IMR-90 (cell line): ENCODE results near the gene LMX1A. TPM values are rescaled to one million over a fixed set of nuclear protein-coding genes. Genes with fewer than 3 reads are reported as not detected.

Experiments used
- ATAC-seq: fragments of 200-7000 bp; cut with Tn5 transposase; 2 replicates; pipeline ENCODE4 v1.9.1; 2020; ENCODE audit warnings: low read depth, mild to moderate bottlenecking, moderate library complexity
- BruUV-seq: library from RNA; stranded (reverse); fragments of 400-500 nt; replicated peaks from 2 replicates; lab custom pipeline; 2021; lab: Mats Ljungman, UMichigan
- CTCF ChIA-PET: fragments of 300-600 bp; formaldehyde crosslinking; extraction: SDS; loops from one replicate; lab custom pipeline; 2021; ENCODE audit warnings: antibody characterized with exemption; lab: Yijun Ruan, JAX
- POLR2A ChIA-PET: fragments of 300-600 bp; sonication (Branson Sonifier 250); formaldehyde crosslinking; loops from one replicate; lab custom pipeline; 2022; ENCODE audit warnings: antibody characterized with exemption; ENCODE audit not compliant: unreplicated experiment; lab: Charles Lee
- DNase-seq: peaks from one replicate; pipeline ENCODE4 v3.0.0; 2013
- H2AFZ ChIP-seq: replicated peaks from 2 replicates; pipeline ENCODE3; 2013; ENCODE audit warnings: low read length, mild to moderate bottlenecking; ENCODE audit not compliant: poor library complexity
- H2AK5ac ChIP-seq: 2 replicates; pipeline ENCODE4 v1.6.1; 2013; ENCODE audit warnings: low read depth, low read length, inconsistent platforms
- H2AK9ac ChIP-seq: replicated peaks from 2 replicates; pipeline ENCODE3; 2013; ENCODE audit warnings: mild to moderate bottlenecking, low read depth, low read length, moderate library complexity; ENCODE audit not compliant: poor library complexity
- H2BK120ac ChIP-seq: 2 replicates; pipeline ENCODE4 v1.6.1; 2013; ENCODE audit warnings: low read depth, low read length, inconsistent platforms
- H2BK15ac ChIP-seq: 3 replicates; pipeline ENCODE4 v1.6.1; 2013; ENCODE audit warnings: low read depth, low read length, inconsistent platforms
- H2BK20ac ChIP-seq: 2 replicates; pipeline ENCODE4 v1.6.1; 2013; ENCODE audit warnings: low read depth, mild to moderate bottlenecking, inconsistent platforms, low read length, moderate library complexity
- H2BK5ac ChIP-seq: 2 replicates; pipeline ENCODE4 v1.6.1; 2013; ENCODE audit warnings: mild to moderate bottlenecking, low read depth, low read length, inconsistent platforms; ENCODE audit not compliant: poor library complexity, severe bottlenecking
- H3K14ac ChIP-seq: replicated peaks from 2 replicates; pipeline ENCODE4 v1.6.1; 2013; ENCODE audit warnings: low read depth, low read length, inconsistent platforms
- H3K18ac ChIP-seq: 2 replicates; pipeline ENCODE4 v1.6.1; 2013; ENCODE audit warnings: low read depth, low read length, control low read depth
- H3K23ac ChIP-seq: 2 replicates; pipeline ENCODE4 v1.6.1; 2013; ENCODE audit warnings: low read depth, low read length, inconsistent platforms
- H3K27ac ChIP-seq: 2 replicates; pipeline ENCODE4 v1.5.1; 2013; ENCODE audit warnings: mild to moderate bottlenecking, control low read depth, low read length; ENCODE audit not compliant: insufficient read depth
- H3K27me3 ChIP-seq: 2 replicates; pipeline ENCODE4 v1.6.1; 2013; ENCODE audit warnings: low read length; ENCODE audit not compliant: control insufficient read depth, insufficient read depth
- H3K36me3 ChIP-seq: 2 replicates; pipeline ENCODE4 v1.6.1; 2013; ENCODE audit warnings: low read length, mixed read lengths; ENCODE audit not compliant: control insufficient read depth, insufficient read depth
- H3K4ac ChIP-seq: 2 replicates; pipeline ENCODE4 v1.6.1; 2013; ENCODE audit warnings: low read depth, low read length, inconsistent platforms
- H3K4me1 ChIP-seq: 2 replicates; pipeline ENCODE4 v1.6.1; 2013; ENCODE audit warnings: low read length, mixed read lengths; ENCODE audit not compliant: control insufficient read depth, insufficient read depth
- H3K4me2 ChIP-seq: 2 replicates; pipeline ENCODE4 v1.6.1; 2013; ENCODE audit warnings: low read depth, mild to moderate bottlenecking, control low read depth, low read length, moderate library complexity
- H3K4me3 ChIP-seq: 2 replicates; pipeline ENCODE4 v1.5.1; 2013; ENCODE audit warnings: low read depth, mild to moderate bottlenecking, control low read depth, low read length, moderate library complexity; ENCODE audit not compliant: insufficient read depth
- H3K56ac ChIP-seq: 2 replicates; pipeline ENCODE4 v1.6.1; 2013; ENCODE audit warnings: low read length, inconsistent platforms; ENCODE audit not compliant: insufficient read depth; ENCODE audit errors: extremely low read depth
- H3K79me1 ChIP-seq, 2 experiments: 2 replicates each; pipeline ENCODE4 v1.6.1; 2013; ENCODE audit warnings: low read length in 2 of 2, inconsistent platforms in 1 of 2, low read depth in 1 of 2
- H3K9ac ChIP-seq: 2 replicates; pipeline ENCODE4 v1.6.1; 2013; ENCODE audit warnings: low read depth, low read length, control low read depth
- H3K9me1 ChIP-seq: 2 replicates; pipeline ENCODE4 v1.6.1; 2013; ENCODE audit warnings: low read length, inconsistent platforms; ENCODE audit not compliant: insufficient read depth
- H3K9me3 ChIP-seq: 2 replicates; pipeline ENCODE4 v1.6.1; 2013; ENCODE audit warnings: low read length; ENCODE audit not compliant: control insufficient read depth, insufficient read depth
- H4K20me1 ChIP-seq: 2 replicates; pipeline ENCODE4 v1.6.1; 2013; ENCODE audit warnings: low read length, inconsistent platforms; ENCODE audit not compliant: insufficient read depth
- H4K5ac ChIP-seq: 2 replicates; pipeline ENCODE4 v1.6.1; 2013; ENCODE audit warnings: mild to moderate bottlenecking, low read depth, low read length, control low read depth
- H4K8ac ChIP-seq, 2 experiments: 2 replicates each; pipeline ENCODE4 v1.6.1; 2013; ENCODE audit warnings: low read depth in 2 of 2, low read length in 2 of 2, control low read depth in 1 of 2, inconsistent platforms in 1 of 2
- H4K91ac ChIP-seq: 2 replicates; pipeline ENCODE4 v1.6.1; 2013; ENCODE audit warnings: low read depth, low read length, inconsistent platforms; ENCODE audit not compliant: insufficient read depth
- CEBPB ChIP-seq: IDR thresholded peaks from 2 replicates; pipeline ENCODE4 v1.6.1; 2012; ENCODE audit warnings: low read depth, low read length, improper control_type of control experiment
- CHD1 ChIP-seq: IDR thresholded peaks from 2 replicates; pipeline ENCODE4 v1.6.1; 2012; ENCODE audit warnings: low read depth, low read length, improper control_type of control experiment
- CTCF ChIP-seq: conservative IDR thresholded peaks from 2 replicates; pipeline ENCODE4 v1.5.1; 2012; ENCODE audit warnings: mild to moderate bottlenecking, low read depth, low read length, improper control_type of control experiment
- ELK1 ChIP-seq: fragments of 150-350 bp; IDR thresholded peaks from 2 replicates; pipeline ENCODE4 v1.6.1; 2016; ENCODE audit warnings: low read depth, mild to moderate bottlenecking, low read length, moderate library complexity, borderline replicate concordance
- FOS ChIP-seq: fragments of 150-350 bp; IDR thresholded peaks from 2 replicates; pipeline ENCODE4 v1.6.1; 2016; ENCODE audit warnings: low read depth, low read length
- MAFK ChIP-seq: IDR thresholded peaks from 2 replicates; pipeline ENCODE4 v1.6.1; 2012; ENCODE audit warnings: low read depth, low read length, improper control_type of control experiment
- MAZ ChIP-seq: IDR thresholded peaks from 2 replicates; pipeline ENCODE4 v1.6.1; 2012; ENCODE audit warnings: low read depth, mild to moderate bottlenecking, low read length, improper control_type of control experiment, moderate library complexity, borderline replicate concordance
- MXI1 ChIP-seq: IDR thresholded peaks from 2 replicates; pipeline ENCODE4 v1.6.1; 2012; ENCODE audit warnings: low read depth, mild to moderate bottlenecking, low read length, moderate library complexity, borderline replicate concordance
- NFE2L2 ChIP-seq: fragments of 150-350 bp; IDR thresholded peaks from 2 replicates; pipeline ENCODE4 v1.6.1; 2016; ENCODE audit warnings: low read depth, mild to moderate bottlenecking, low read length
- RAD21 ChIP-seq: IDR thresholded peaks from 2 replicates; pipeline ENCODE4 v1.6.1; 2012; ENCODE audit warnings: low read length, improper control_type of control experiment
- RCOR1 ChIP-seq: IDR thresholded peaks from 2 replicates; pipeline ENCODE4 v1.6.1; 2012; ENCODE audit warnings: mild to moderate bottlenecking, low read length, improper control_type of control experiment; ENCODE audit not compliant: insufficient replicate concordance
- RFX5 ChIP-seq: IDR thresholded peaks from 2 replicates; pipeline ENCODE4 v1.8.0; 2012; ENCODE audit warnings: low read depth, mild to moderate bottlenecking, low read length, moderate library complexity
- WGBS, 2 experiments: methylation state at CpG; one replicate each; pipeline versions ENCODE4 v1.1.5 to v1.1.7; 2013; ENCODE audit warnings: missing lambda C conversion rate in 2 of 2; ENCODE audit not compliant: insufficient read length in 1 of 2; ENCODE audit errors: extremely low coverage in 2 of 2; 5-methylcytosine and 5-hydroxymethylcytosine counted together
- dilution Hi-C: fragments of 300-500 bp; cut with HindIII; formaldehyde crosslinking; loops from one replicate; pipeline ENCODE4 v1.14.3; 2018; ENCODE audit warnings: low sequenced_read_pairs; ENCODE audit not compliant: unreplicated experiment
- in situ Hi-C: fragments of 300-500 bp; cut with MboI; formaldehyde crosslinking; loops from 3 replicates; pipeline ENCODE4 v1.14.3; 2019; ENCODE audit warnings: low sequenced_read_pairs, inconsistent platforms, mixed read lengths
- intact Hi-C: fragments of 100-400 bp; cut with micrococcal nuclease; formaldehyde crosslinking; loops from 2 replicates; pipeline ENCODE4 v1.10.0; 2022
- polyA plus RNA-seq, 3 experiments: library from polyadenylated mRNA; depleted of rRNA; stranded (reverse); fragments of >200 nt; gene quantifications; 2 replicates each; pipeline ENCODE4 v1.2.3, GENCODE V29; 2012; ENCODE audit warnings: low replicate concordance in 1 of 3
- total RNA-seq: library from RNA; depleted of rRNA; stranded (reverse); fragments of >200 nt; gene quantifications from 2 replicates; pipeline ENCODE4 v1.2.3, GENCODE V29; 2012

The LMX1A gene
- total and polyA plus RNA-seq, 2 of the 4 experiments (the other 2 are of a cell fraction), result not detected

- WGBS, 2 experiments, result no CpG with 5 or more reads among the region's 1 CpG
Measured at GRCh38 chr1:165169028-165169427, 187.5 kb downstream of the LMX1A start.

More at GRCh38 chr1:165169028-165169427, 187.5 kb downstream of the LMX1A start:
- Histone ChIP-seq H2BK20ac (no peak overlapping the region), H3K18ac (no peak overlapping the region), H2BK5ac (no peak overlapping the region), H3K79me1 (no peaks in the 10 kb centered on the region), H4K91ac (no peak overlapping the region), H3K27me3 (no peaks in the 10 kb centered on the region; the same call in 1 of the 2 replicates), H3K14ac (no peak overlapping the region), H2BK120ac (no peak overlapping the region), H2AFZ (no peak overlapping the region), H4K20me1 (no peaks in the 10 kb centered on the region), H3K4ac (no peak overlapping the region), H4K5ac (no peak overlapping the region), H3K9me1 (no peaks in the 10 kb centered on the region), H2BK15ac (no peak overlapping the region), H3K23ac (no peak overlapping the region), H3K4me1 (no peaks in the 10 kb centered on the region), H3K9ac (no peak overlapping the region), H3K9me3 (no peaks in the 10 kb centered on the region), H3K27ac (no peak overlapping the region), H2AK5ac (no peak overlapping the region), H3K56ac (no peak overlapping the region), H3K36me3 (no peaks in the 10 kb centered on the region), H3K4me3 (no peak overlapping the region), H2AK9ac (no peak overlapping the region), H4K8ac (no peak overlapping the region), H3K4me2 (no peak overlapping the region)
- ChIA-PET CTCF (no interaction called here), POLR2A (no interaction called here)
- ATAC-seq (no peak), DNase-seq (no peak)
- no TSS peak for BruUV-seq
- dilution Hi-C loops, result no loop called here
- intact Hi-C loops, result no loop called here
- in situ Hi-C loops, result no loop called here
- TF ChIP-seq NFE2L2 (no peak), ELK1 (no peak), RAD21 (no peak), MXI1 (no peak), CHD1 (no peak), RCOR1 (no peak), FOS (no peak), RFX5 (no peak), CTCF (no peak), CEBPB (no peak), MAZ (no peak), MAFK (no peak)
